Neural progenitor cell (in vitro differentiated cells): Measurements from ENCODE around the gene MYO1D.

Experiments
- CTCF ChIP-seq: fragments of 200-600 bp; sonication (generic); IDR thresholded peaks from 2 replicates; pipeline ENCODE4 v1.5.1; 2017; ENCODE audit warnings: antibody characterized with exemption, mild to moderate bottlenecking
- EZH2 ChIP-seq: fragments of 200-600 bp; sonication (generic); IDR thresholded peaks from 2 replicates; pipeline ENCODE4 v1.6.1; 2017; ENCODE audit warnings: antibody characterized with exemption, mild to moderate bottlenecking, moderate library complexity

- TF ChIP-seq CTCF, result no peak
- no peak for TF ChIP-seq EZH2
Observed at GRCh38 chr17:32777436-32777835, 99.5 kb downstream of the MYO1D start.
